DND-41 (cell line): ENCODE results near the gene FLOT1.

Experiments used
- ATAC-seq: fragments of 200-7000 bp; cut with Tn5 transposase; 3 replicates; pipeline ENCODE4 v1.9.1; 2021; ENCODE audit warnings: low read depth; ENCODE audit not compliant: insufficient read depth
- DNase-seq: peaks from one replicate; pipeline ENCODE4 v3.0.0-alpha.2; 2020
- H2AFZ ChIP-seq: 2 replicates; pipeline ENCODE4 v1.6.0; 2012; ENCODE audit warnings: low read depth, low read length
- H3K27ac ChIP-seq: 2 replicates; pipeline ENCODE4 v1.5.1; 2012; ENCODE audit warnings: low read length, inconsistent platforms
- H3K27me3 ChIP-seq: fragments of 200-600 bp; sonication (generic); 2 replicates; pipeline ENCODE4 v1.6.0; 2012; ENCODE audit warnings: low read length, mild to moderate bottlenecking, inconsistent platforms; ENCODE audit not compliant: insufficient read depth, poor library complexity
- H3K36me3 ChIP-seq: 2 replicates; pipeline ENCODE4 v1.5.1; 2012; ENCODE audit warnings: low read length, inconsistent platforms; ENCODE audit not compliant: insufficient read depth
- H3K4me1 ChIP-seq: 2 replicates; pipeline ENCODE4 v1.5.1; 2012; ENCODE audit warnings: mild to moderate bottlenecking, low read length; ENCODE audit not compliant: insufficient read depth
- H3K4me2 ChIP-seq: 2 replicates; pipeline ENCODE4 v1.6.0; 2012; ENCODE audit warnings: mild to moderate bottlenecking, moderate library complexity, low read length, inconsistent platforms; ENCODE audit not compliant: insufficient read depth
- H3K4me3 ChIP-seq, 2 experiments: fragments of 200-600 bp in 1 of 2; shearing (Covaris generic) in 1 of 2; 2 replicates each; pipeline ENCODE4 v1.5.1; 2012 to 2016; ENCODE audit warnings: inconsistent platforms in 2 of 2, low read length in 2 of 2, mild to moderate bottlenecking in 2 of 2, low read depth in 1 of 2, moderate library complexity in 1 of 2
- H3K79me2 ChIP-seq: 2 replicates; pipeline ENCODE4 v1.6.0; 2012; ENCODE audit warnings: low read length, inconsistent platforms; ENCODE audit not compliant: insufficient read depth
- H3K9ac ChIP-seq: 2 replicates; pipeline ENCODE4 v1.6.0; 2012; ENCODE audit warnings: low read depth, mild to moderate bottlenecking, inconsistent platforms, low read length, moderate library complexity
- H3K9me3 ChIP-seq: 2 replicates; pipeline ENCODE4 v1.5.1; 2012; ENCODE audit warnings: low read length, moderate library complexity, mild to moderate bottlenecking, inconsistent platforms; ENCODE audit not compliant: insufficient read depth, severe bottlenecking
- H4K20me1 ChIP-seq: 2 replicates; pipeline ENCODE4 v1.6.0; 2012; ENCODE audit warnings: low read length; ENCODE audit not compliant: insufficient read depth
- EZH2 ChIP-seq: IDR thresholded peaks from 3 replicates; pipeline ENCODE4 v1.6.1; 2012; ENCODE audit warnings: borderline replicate concordance, low read depth, mild to moderate bottlenecking, moderate library complexity, low read length, inconsistent platforms; ENCODE audit not compliant: severe bottlenecking
- TF ChIP-seq, protein P1 (sequence below): IDR thresholded peaks from 2 replicates; pipeline ENCODE4 v1.5.1; 2012; ENCODE audit warnings: borderline replicate concordance, low read length, moderate library complexity, mild to moderate bottlenecking; ENCODE audit not compliant: poor library complexity, severe bottlenecking; ENCODE audit errors: extremely low read depth

The FLOT1 gene

GRCh38 chr6:30707281-30707850 is 35.1 kb downstream of the FLOT1 start:
- DNase-seq (no peak), ATAC-seq (no peak)
- no peaks in the 10 kb centered on the region for H3K27me3 ChIP-seq
- no peaks in the 10 kb centered on the region for H3K4me1 ChIP-seq
- TF ChIP-seq, protein P1, sequence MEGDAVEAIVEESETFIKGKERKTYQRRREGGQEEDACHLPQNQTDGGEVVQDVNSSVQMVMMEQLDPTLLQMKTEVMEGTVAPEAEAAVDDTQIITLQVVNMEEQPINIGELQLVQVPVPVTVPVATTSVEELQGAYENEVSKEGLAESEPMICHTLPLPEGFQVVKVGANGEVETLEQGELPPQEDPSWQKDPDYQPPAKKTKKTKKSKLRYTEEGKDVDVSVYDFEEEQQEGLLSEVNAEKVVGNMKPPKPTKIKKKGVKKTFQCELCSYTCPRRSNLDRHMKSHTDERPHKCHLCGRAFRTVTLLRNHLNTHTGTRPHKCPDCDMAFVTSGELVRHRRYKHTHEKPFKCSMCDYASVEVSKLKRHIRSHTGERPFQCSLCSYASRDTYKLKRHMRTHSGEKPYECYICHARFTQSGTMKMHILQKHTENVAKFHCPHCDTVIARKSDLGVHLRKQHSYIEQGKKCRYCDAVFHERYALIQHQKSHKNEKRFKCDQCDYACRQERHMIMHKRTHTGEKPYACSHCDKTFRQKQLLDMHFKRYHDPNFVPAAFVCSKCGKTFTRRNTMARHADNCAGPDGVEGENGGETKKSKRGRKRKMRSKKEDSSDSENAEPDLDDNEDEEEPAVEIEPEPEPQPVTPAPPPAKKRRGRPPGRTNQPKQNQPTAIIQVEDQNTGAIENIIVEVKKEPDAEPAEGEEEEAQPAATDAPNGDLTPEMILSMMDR = no peak
- no peak for TF ChIP-seq EZH2
- H3K9ac ChIP-seq = no peak overlapping the region; the same call in 1 of the 2 replicates
- no peaks in the 10 kb centered on the region for H3K79me2 ChIP-seq
- no peak overlapping the region for H3K4me2 ChIP-seq
- peaks cover 79% of the 10 kb centered on the region for H3K36me3 ChIP-seq
- no peaks in the 10 kb centered on the region for H4K20me1 ChIP-seq
- no peak overlapping the region for H3K4me3 ChIP-seq
- no peak overlapping the region for H3K27ac ChIP-seq
- no peak overlapping the region for H2AFZ ChIP-seq
- H3K9me3 ChIP-seq = no peaks in the 10 kb centered on the region

GRCh38 chr6:30705620-30706019 is 36.9 kb downstream of the FLOT1 start:
- ATAC-seq = no peak

DNA sequence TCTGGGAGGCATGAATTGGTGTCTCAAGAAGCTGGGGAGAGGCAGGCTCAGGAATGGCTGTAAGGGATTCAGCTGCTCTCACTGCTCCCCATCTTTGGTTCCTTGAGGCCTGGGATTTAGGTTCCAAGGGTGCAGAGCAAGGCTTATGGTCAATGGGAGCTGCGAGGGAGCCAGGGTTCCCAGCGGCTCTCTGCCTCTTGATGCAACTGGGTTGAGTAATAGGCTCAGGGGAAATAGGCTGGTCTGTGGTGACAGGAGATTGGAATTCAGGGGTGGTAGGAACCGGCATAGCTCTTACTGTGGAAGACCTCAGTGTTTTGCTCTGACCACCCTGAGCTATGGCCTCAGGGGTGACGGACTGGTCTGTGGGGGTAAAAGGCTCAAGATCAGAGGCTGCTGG is 38.7 kb downstream of the FLOT1 start:
- TF ChIP-seq EZH2 = no peak
- TF ChIP-seq, protein P1 = no peak
- no peaks in the 10 kb centered on the region for H3K4me1 ChIP-seq
- no peak overlapping the region for H2AFZ ChIP-seq
- H3K36me3 ChIP-seq = peaks cover 63% of the 10 kb centered on the region
- no peak for ATAC-seq
- H3K4me3 ChIP-seq = no peak overlapping the region
- no peaks in the 10 kb centered on the region for H3K9me3 ChIP-seq
- no peaks in the 10 kb centered on the region for H3K79me2 ChIP-seq
- no peak overlapping the region for H3K4me2 ChIP-seq
- no peak for DNase-seq
- H3K27me3 ChIP-seq = no peaks in the 10 kb centered on the region
- no peak overlapping the region for H3K27ac ChIP-seq
- no peak overlapping the region for H3K9ac ChIP-seq
- no peaks in the 10 kb centered on the region for H4K20me1 ChIP-seq

More at GRCh38 chr6:30705620-30706019, 36.9 kb downstream of the FLOT1 start:
- no peak for DNase-seq
- H3K27me3 ChIP-seq = no peaks in the 10 kb centered on the region
- no peak overlapping the region for H3K9ac ChIP-seq
- no peak overlapping the region for H3K27ac ChIP-seq
- no peak for TF ChIP-seq EZH2
- TF ChIP-seq, protein P1 = no peak
- H3K9me3 ChIP-seq = no peaks in the 10 kb centered on the region
- H3K4me3 ChIP-seq = no peak overlapping the region
- H3K79me2 ChIP-seq = no peaks in the 10 kb centered on the region
- no peak overlapping the region for H3K4me2 ChIP-seq
- no peak overlapping the region for H2AFZ ChIP-seq
- H3K36me3 ChIP-seq = peaks cover 64% of the 10 kb centered on the region
- H3K4me1 ChIP-seq = no peaks in the 10 kb centered on the region
- no peaks in the 10 kb centered on the region for H4K20me1 ChIP-seq

DNA sequence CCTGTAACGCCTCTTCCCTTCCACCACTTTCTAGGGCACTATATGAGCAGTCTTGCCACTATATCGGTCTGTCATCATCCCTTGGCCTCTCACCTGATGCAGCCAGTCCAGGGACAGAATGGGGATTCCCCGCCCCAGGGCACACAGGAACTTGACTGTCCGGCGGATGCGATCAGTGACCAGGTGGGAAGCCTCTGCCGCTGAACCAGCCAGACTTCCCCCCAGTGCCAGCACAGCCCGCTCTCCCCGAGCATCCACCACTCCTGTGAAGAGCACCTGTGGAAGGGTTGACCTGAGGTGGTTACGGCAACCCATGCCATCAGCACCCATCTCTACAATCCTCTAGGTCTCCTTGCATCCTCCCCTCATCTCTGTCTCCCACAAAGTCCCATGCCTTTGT is 39.5 kb downstream of the FLOT1 start:
- ATAC-seq (no peak), DNase-seq (no peak)
- Histone ChIP-seq H3K9ac (no peak overlapping the region), H3K4me2 (no peak overlapping the region), H4K20me1 (no peaks in the 10 kb centered on the region), H2AFZ (no peak overlapping the region), H3K27ac (no peak overlapping the region), H3K4me3 (no peak overlapping the region), H3K79me2 (no peaks in the 10 kb centered on the region), H3K27me3 (no peaks in the 10 kb centered on the region), H3K9me3 (no peaks in the 10 kb centered on the region), H3K36me3 (peaks cover 58% of the 10 kb centered on the region), H3K4me1 (no peaks in the 10 kb centered on the region)
- no peak for TF ChIP-seq EZH2
- TF ChIP-seq, protein P1 = no peak
